Spleen (tissue), 11 donors: ENCODE measurements around the gene DIP2C. TPM values are rescaled to one million over a fixed set of nuclear protein-coding genes. Genes with fewer than 3 reads are reported as not detected.

Source experiments
- DNase-seq: peaks from one replicate; pipeline ENCODE4 v3.0.0-alpha.2; 2020
- H3K27ac ChIP-seq, 8 donors: fragments of 200-600 bp; sonication (generic) in 7 of 8; 1 replicate in 4 of 8; 2 replicates in 4 of 8; pipeline versions ENCODE4 v1.5.0 to v1.8.0; 2016 to 2021; ENCODE audit warnings: inconsistent platforms in 4 of 8, mild to moderate bottlenecking in 4 of 8, moderate library complexity in 1 of 8
- H3K27me3 ChIP-seq, 7 donors: fragments of 200-600 bp; sonication (generic) in 6 of 7; replicated peaks in 1 of 7; 1 replicate in 4 of 7; 2 replicates in 3 of 7; pipeline versions ENCODE4 v1.5.0 to v1.8.0; 2016 to 2021; ENCODE audit warnings: inconsistent platforms in 3 of 7, mild to moderate bottlenecking in 1 of 7
- H3K36me3 ChIP-seq, 6 donors: fragments of 200-600 bp; sonication (generic) in 5 of 6; 1 replicate in 4 of 6; 2 replicates in 2 of 6; pipeline versions ENCODE4 v1.5.0 to v1.8.0; 2016 to 2021; ENCODE audit warnings: inconsistent platforms in 2 of 6
- H3K4me1 ChIP-seq, 6 donors: fragments of 200-600 bp; sonication (generic) in 5 of 6; 1 replicate in 3 of 6; 2 replicates in 3 of 6; pipeline versions ENCODE4 v1.5.0 to v1.8.0; 2016 to 2021; ENCODE audit warnings: inconsistent platforms in 3 of 6
- H3K4me3 ChIP-seq, 8 donors: fragments of 200-600 bp; sonication (generic) in 7 of 8; 1 replicate in 4 of 8; 2 replicates in 4 of 8; pipeline versions ENCODE4 v1.5.0 to v1.8.0; 2016 to 2021; ENCODE audit warnings: inconsistent platforms in 4 of 8, mild to moderate bottlenecking in 4 of 8, moderate library complexity in 2 of 8
- H3K9me3 ChIP-seq, 8 donors: fragments of 200-600 bp; sonication (generic) in 7 of 8; 1 replicate in 4 of 8; 2 replicates in 4 of 8; pipeline versions ENCODE4 v1.5.0 to v1.8.0; 2016 to 2021; ENCODE audit warnings: inconsistent platforms in 4 of 8
- POLR2A ChIP-seq, 3 donors: fragments of 450-650 bp; IDR thresholded peaks; one replicate each; pipeline ENCODE4 v1.5.1; 2017; ENCODE audit warnings: antibody characterized with exemption in 3 of 3, mild to moderate bottlenecking in 1 of 3
- POLR2AphosphoS5 ChIP-seq, 3 donors: sonication (generic); formaldehyde crosslinking; IDR thresholded peaks; one replicate each; pipeline ENCODE4 v1.5.1; 2017; ENCODE audit warnings: antibody characterized with exemption in 3 of 3
- WGBS, 5 donors: extraction: QIAGEN DNeasy Blood & Tissue Kit in 3 of 5; methylation state at CpG; one replicate each; pipeline versions ENCODE4 v1.1.5 to v1.1.7; 2013 to 2018; 5-methylcytosine and 5-hydroxymethylcytosine counted together
- intact Hi-C: fragments of 100-400 bp; cut with DNase I; formaldehyde crosslinking; loops from one replicate; pipeline ENCODE4 v1.15.0; 2023; ENCODE audit warnings: low total_unique reads
- polyA plus RNA-seq, 3 donors: library from polyadenylated mRNA; stranded (reverse); fragments of 200-250 nt; gene quantifications; one replicate each; pipeline ENCODE4 v1.2.1, GENCODE V29; 2013
- total RNA-seq, 7 donors: library from RNA; depleted of rRNA in 3 of 7; stranded (reverse); fragments of >200 nt in 3 of 7; fragmentation: NEBNext Ultra II Directional in 4 of 7; extraction: Animal tissue kit (Norgen Biotek cat#: 25700) in 4 of 7; gene quantifications; one replicate each; pipeline versions ENCODE4 v1.1.0 to v1.2.1, GENCODE V29; 2016 to 2021
- TF ChIP-seq, protein P1 (sequence below), 11 experiments: fragments of 200-600 bp in 7 of 11; fragments of 450-650 bp in 4 of 11; sonication (generic) in 4 of 11; IDR thresholded peaks in 8 of 11; conservative IDR thresholded peaks in 3 of 11; 1 replicate in 7 of 11; 2 replicates in 4 of 11; pipeline versions ENCODE4 v1.4.0 to v1.8.0; 2016 to 2021; ENCODE audit warnings: antibody characterized with exemption in 11 of 11, inconsistent platforms in 4 of 11, mild to moderate bottlenecking in 1 of 11
- donor health status: healthy with polysubstance abuse.
- donor health status: DM: no; HTN: no; CAD: no; lungs with moderate emphysema.
- donor health status: DM: no; HTN: no; CAD: no.
- donor health status: Bipolar disorder and iron deficiency.
- donor health status: healthy.
- donor health status: DM: no; HTN: no; CAD: no.
- donor health status: DM: yes; HTN: yes; CAD: no.

The DIP2C gene
- total and polyA plus RNA-seq, 10 donors, result 2.2 to 13.1 (median 9.0) TPM

DNA sequence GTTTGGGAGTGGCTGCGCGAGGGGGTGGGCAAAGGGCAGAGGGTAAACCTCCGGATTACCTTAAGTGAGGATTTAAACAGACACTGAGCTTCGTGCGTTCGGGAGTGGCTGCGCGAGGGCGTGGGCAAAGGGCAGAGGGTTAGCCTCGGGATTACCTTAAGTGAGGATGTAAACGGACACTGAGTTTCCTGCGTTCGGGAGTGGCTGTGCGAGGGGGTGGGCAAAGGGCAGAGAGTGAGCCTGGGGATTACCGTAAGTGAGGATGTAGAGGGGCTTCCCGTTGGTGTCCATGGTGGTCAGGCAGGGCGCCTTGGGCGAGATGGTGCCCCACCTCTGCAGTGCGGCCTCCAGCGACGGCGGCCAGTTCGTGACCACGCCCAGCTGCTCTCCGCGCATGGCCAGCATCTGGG is 275.8 kb downstream of the DIP2C start:
- peaks cover 0 to 14% (median 0%) of the 10 kb centered on the region in 6 donors for H3K36me3 ChIP-seq
- TF ChIP-seq POLR2AphosphoS5 (IDR thresholded peaks at IDR 0.05), result no peak
- no peak for TF ChIP-seq POLR2A (IDR thresholded peaks at IDR 0.05)
- TF ChIP-seq, protein P1, sequence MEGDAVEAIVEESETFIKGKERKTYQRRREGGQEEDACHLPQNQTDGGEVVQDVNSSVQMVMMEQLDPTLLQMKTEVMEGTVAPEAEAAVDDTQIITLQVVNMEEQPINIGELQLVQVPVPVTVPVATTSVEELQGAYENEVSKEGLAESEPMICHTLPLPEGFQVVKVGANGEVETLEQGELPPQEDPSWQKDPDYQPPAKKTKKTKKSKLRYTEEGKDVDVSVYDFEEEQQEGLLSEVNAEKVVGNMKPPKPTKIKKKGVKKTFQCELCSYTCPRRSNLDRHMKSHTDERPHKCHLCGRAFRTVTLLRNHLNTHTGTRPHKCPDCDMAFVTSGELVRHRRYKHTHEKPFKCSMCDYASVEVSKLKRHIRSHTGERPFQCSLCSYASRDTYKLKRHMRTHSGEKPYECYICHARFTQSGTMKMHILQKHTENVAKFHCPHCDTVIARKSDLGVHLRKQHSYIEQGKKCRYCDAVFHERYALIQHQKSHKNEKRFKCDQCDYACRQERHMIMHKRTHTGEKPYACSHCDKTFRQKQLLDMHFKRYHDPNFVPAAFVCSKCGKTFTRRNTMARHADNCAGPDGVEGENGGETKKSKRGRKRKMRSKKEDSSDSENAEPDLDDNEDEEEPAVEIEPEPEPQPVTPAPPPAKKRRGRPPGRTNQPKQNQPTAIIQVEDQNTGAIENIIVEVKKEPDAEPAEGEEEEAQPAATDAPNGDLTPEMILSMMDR (IDR thresholded peaks at IDR 0.05 in 8 of 11, conservative IDR thresholded peaks at IDR 0.05 in 3 of 11), result no peak
- DNase-seq, result peak; percentile 70
- no peak overlapping the region for H3K4me3 ChIP-seq
- intact Hi-C loops, result no loop called here
- H3K27me3 ChIP-seq, result no peaks in the 10 kb centered on the region
- no peaks in the 10 kb centered on the region for H3K4me1 ChIP-seq
- WGBS, 5 donors, result 75 to 89% (median 80%) methylated on average over 26 of the region's 26 CpGs
- H3K27ac ChIP-seq, result no peak overlapping the region
- no peaks in the 10 kb centered on the region for H3K9me3 ChIP-seq

DNA sequence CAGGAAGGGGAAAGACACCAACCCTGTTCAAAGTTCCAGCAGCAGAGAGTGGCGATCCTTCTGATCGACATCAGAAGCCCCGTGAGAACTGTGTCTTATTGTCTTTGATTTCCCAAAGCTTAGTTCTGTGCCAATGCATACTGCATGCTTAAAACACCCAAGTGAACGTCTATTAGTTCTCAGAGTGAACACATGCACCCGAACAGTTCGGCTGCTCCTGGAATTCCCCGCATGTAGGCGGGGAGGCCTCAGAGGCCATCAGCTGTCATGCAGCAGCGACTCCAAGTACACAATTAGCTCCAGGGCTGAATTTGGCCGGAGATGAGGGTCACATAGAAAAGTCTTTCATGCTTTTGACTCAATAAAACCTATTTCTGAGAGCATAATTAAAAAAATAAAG is 277.4 kb downstream of the DIP2C start:
- TF ChIP-seq POLR2A (IDR thresholded peaks at IDR 0.05) (no peak), POLR2AphosphoS5 (IDR thresholded peaks at IDR 0.05) (no peak)
- TF ChIP-seq, protein P1 (IDR thresholded peaks at IDR 0.05 in 8 of 11, conservative IDR thresholded peaks at IDR 0.05 in 3 of 11), result no peak
- H3K27me3 ChIP-seq, result no peaks in the 10 kb centered on the region
- no peaks in the 10 kb centered on the region for H3K4me1 ChIP-seq
- peaks cover 0 to 30% (median 0%) of the 10 kb centered on the region in 6 donors for H3K36me3 ChIP-seq
- no peaks in the 10 kb centered on the region for H3K9me3 ChIP-seq
- DNase-seq, result no peak
- intact Hi-C loops, result no loop called here
- 70 to 79% (median 76%) methylated on average over 10 of the region's 10 CpGs for WGBS, 5 donors
- no peak overlapping the region for H3K27ac ChIP-seq
- H3K4me3 ChIP-seq, result no peak overlapping the region

DNA sequence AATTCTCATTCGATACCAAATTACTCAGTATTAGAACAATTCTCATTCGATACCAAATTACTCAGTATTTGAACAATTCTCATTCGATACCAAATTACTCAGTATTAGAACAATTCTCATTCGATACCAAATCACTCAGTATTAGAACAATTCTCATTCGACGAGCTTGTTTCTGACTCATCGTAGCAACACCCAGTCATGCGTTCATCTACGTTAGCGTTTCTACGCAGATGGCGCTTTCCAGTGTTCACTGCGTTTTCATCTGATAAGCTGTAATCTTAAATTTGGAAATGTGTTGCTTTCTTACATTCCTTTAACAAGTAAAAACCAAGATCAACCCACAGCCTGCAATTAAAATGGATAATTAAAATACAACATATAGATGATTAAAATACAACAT is 277.9 kb downstream of the DIP2C start:
- H3K9me3 ChIP-seq, result no peaks in the 10 kb centered on the region
- WGBS, 5 donors, result 83 to 94% (median 93%) methylated on average over 13 of the region's 13 CpGs
- H3K36me3 ChIP-seq, result peaks cover 0 to 33% (median 0%) of the 10 kb centered on the region in 6 donors
- DNase-seq, result no peak
- H3K27me3 ChIP-seq, result no peaks in the 10 kb centered on the region
- TF ChIP-seq, protein P1 (IDR thresholded peaks at IDR 0.05 in 8 of 11, conservative IDR thresholded peaks at IDR 0.05 in 3 of 11), result no peak
- TF ChIP-seq POLR2AphosphoS5 (IDR thresholded peaks at IDR 0.05) (no peak), POLR2A (IDR thresholded peaks at IDR 0.05) (no peak)
- intact Hi-C loops, result no loop called here
- H3K4me3 ChIP-seq, result no peak overlapping the region
- H3K4me1 ChIP-seq, result no peaks in the 10 kb centered on the region
- no peak overlapping the region for H3K27ac ChIP-seq

DNA sequence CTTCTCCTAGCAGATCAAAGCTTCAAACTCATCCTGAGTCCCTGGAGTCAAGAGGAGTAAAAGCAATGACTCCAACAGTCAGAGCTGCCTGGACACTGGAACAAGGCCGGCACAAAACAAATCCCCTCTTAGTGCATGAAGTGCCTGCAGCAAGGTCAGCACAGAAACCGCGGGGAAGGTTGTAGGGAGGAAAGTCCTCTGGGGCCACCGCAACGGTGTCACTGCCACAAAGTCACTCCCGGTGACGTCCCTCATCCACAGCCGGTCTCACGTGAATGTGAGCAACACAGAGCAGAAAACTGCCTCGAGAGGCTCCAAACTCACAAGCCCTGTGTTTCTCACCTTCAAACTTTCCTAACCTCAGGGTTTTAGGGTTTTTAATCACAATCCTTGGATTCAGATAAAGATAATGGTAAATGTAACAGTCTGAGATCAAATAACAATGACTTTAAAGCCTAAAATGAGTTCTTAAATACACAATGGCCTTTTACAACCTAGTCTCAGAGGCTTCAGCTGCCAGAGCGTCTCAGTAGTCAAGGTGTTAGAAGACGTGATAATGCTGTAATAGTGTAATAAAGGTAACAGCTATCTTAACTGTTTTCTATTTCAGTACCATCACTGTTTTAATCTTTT is 279.9 kb downstream of the DIP2C start:
- 88 to 95% (median 94%) methylated on average over 12 of the region's 12 CpGs for WGBS, 5 donors
- intact Hi-C loops, result no loop called here
- no peaks in the 10 kb centered on the region for H3K27me3 ChIP-seq

More for the DNA sequence above, 279.9 kb downstream of the DIP2C start:
- TF ChIP-seq POLR2AphosphoS5 (IDR thresholded peaks at IDR 0.05) (no peak), POLR2A (IDR thresholded peaks at IDR 0.05) (no peak)
- TF ChIP-seq, protein P1 (IDR thresholded peaks at IDR 0.05 in 8 of 11, conservative IDR thresholded peaks at IDR 0.05 in 3 of 11), result no peak
- Histone ChIP-seq H3K4me3 (no peak overlapping the region), H3K36me3 (peaks cover 0 to 38% (median 0%) of the 10 kb centered on the region in 6 donors), H3K4me1 (no peaks in the 10 kb centered on the region), H3K27ac (no peak overlapping the region), H3K9me3 (no peaks in the 10 kb centered on the region)
- DNase-seq, result no peak
